ENCODE measurements around the gene MAPKAP1. TPM values are rescaled to one million over a fixed set of nuclear protein-coding genes. Genes with fewer than 3 reads are reported as not detected.
A peak's percentile ranks its signal among the peaks of the same experiment; 100 is the strongest.

Gene MAPKAP1
- total RNA-seq, 2 donors from 2014 or later: 75.3 to 91.6 TPM

GRCh38 chr9:125631391-125632085 lies 75.5 kb downstream of the MAPKAP1 start:
- H3K36me3 ChIP-seq (ENCODE audit: control insufficient read depth, insufficient read depth, low read length): no peaks in the 10 kb centered on the region
- DNase-seq: no peak
- Mint-ChIP-seq H3K36me3 (ENCODE audit: low read depth) (peaks cover 3% of the 10 kb centered on the region), H3K27ac (peak overlapping the region; percentile 20), H3K4me3 (no peak overlapping the region), H3K9me3 (no peaks in the 10 kb centered on the region), H3K27me3 (ENCODE audit: insufficient read depth) (no peaks in the 10 kb centered on the region), H3K4me1 (peaks cover 36% of the 10 kb centered on the region)
- WGBS, 2 experiments (ENCODE audit: insufficient coverage in 1 of 2, insufficient read length in 1 of 2): 90 to 98% methylated on average over 6 to 7 of the region's 7 CpGs
- H3K27ac ChIP-seq (ENCODE audit: low read depth, low read length): no peak overlapping the region
- no peaks in the 10 kb centered on the region for H3K9me3 ChIP-seq (ENCODE audit: control insufficient read depth, low read length)
- no peaks in the 10 kb centered on the region for H3K27me3 ChIP-seq (ENCODE audit: control insufficient read depth, insufficient read depth, low read length, poor library complexity, severe bottlenecking)
- TF ChIP-seq CTCF (conservative IDR thresholded peaks at IDR 0.05): peak; percentile 83
- H3K9ac ChIP-seq (ENCODE audit: extremely low read depth, low read length, poor library complexity, severe bottlenecking): no peak overlapping the region
- peaks cover 17% of the 10 kb centered on the region for H3K4me1 ChIP-seq (ENCODE audit: control insufficient read depth, insufficient read depth, low read length)
- H3K4me3 ChIP-seq (ENCODE audit: low read length): no peak overlapping the region

GRCh38 chr9:125630436-125630835 lies 76.6 kb downstream of the MAPKAP1 start:
- no peaks in the 10 kb centered on the region for H3K9me3 ChIP-seq (ENCODE audit: control insufficient read depth, low read length)
- H3K27me3 ChIP-seq (ENCODE audit: control insufficient read depth, insufficient read depth, low read length, poor library complexity, severe bottlenecking): no peaks in the 10 kb centered on the region
- peaks cover 4% of the 10 kb centered on the region for H3K9me3 Mint-ChIP-seq
- no peak for DNase-seq
- no peak overlapping the region for H3K27ac ChIP-seq (ENCODE audit: low read depth, low read length)
- peaks cover 33% of the 10 kb centered on the region for H3K4me1 Mint-ChIP-seq
- H3K4me1 ChIP-seq (ENCODE audit: control insufficient read depth, insufficient read depth, low read length): peaks cover 17% of the 10 kb centered on the region
- no peaks in the 10 kb centered on the region for H3K36me3 ChIP-seq (ENCODE audit: control insufficient read depth, insufficient read depth, low read length)
- no peaks in the 10 kb centered on the region for H3K27me3 Mint-ChIP-seq (ENCODE audit: insufficient read depth)
- H3K9ac ChIP-seq (ENCODE audit: extremely low read depth, low read length, poor library complexity, severe bottlenecking): no peak overlapping the region
- H3K36me3 Mint-ChIP-seq (ENCODE audit: low read depth): peaks cover 3% of the 10 kb centered on the region
- TF ChIP-seq CTCF (conservative IDR thresholded peaks at IDR 0.05): no peak
- H3K4me3 Mint-ChIP-seq: no peak overlapping the region
- WGBS, 2 experiments (ENCODE audit: insufficient coverage in 1 of 2, insufficient read length in 1 of 2): 81% methylated on average over 1 of the region's 1 CpG; no CpG with 5 or more reads in 1 of the 2 experiments
- H3K4me3 ChIP-seq (ENCODE audit: low read length): no peak overlapping the region
- H3K27ac Mint-ChIP-seq: no peak overlapping the region

- H3K4me3 ChIP-seq (ENCODE audit: low read length): no peak overlapping the region
- TF ChIP-seq CTCF (conservative IDR thresholded peaks at IDR 0.05): no peak
- no peak overlapping the region for H3K9ac ChIP-seq (ENCODE audit: extremely low read depth, low read length, poor library complexity, severe bottlenecking)
- no peaks in the 10 kb centered on the region for H3K36me3 ChIP-seq (ENCODE audit: control insufficient read depth, insufficient read depth, low read length)
- no peak overlapping the region for H3K27ac Mint-ChIP-seq
- H3K9me3 Mint-ChIP-seq: peaks cover 7% of the 10 kb centered on the region
- peaks cover 26% of the 10 kb centered on the region for H3K4me1 Mint-ChIP-seq
- no peak overlapping the region for H3K27ac ChIP-seq (ENCODE audit: low read depth, low read length)
- no peaks in the 10 kb centered on the region for H3K27me3 Mint-ChIP-seq (ENCODE audit: insufficient read depth)
- H3K9me3 ChIP-seq (ENCODE audit: control insufficient read depth, low read length): no peaks in the 10 kb centered on the region
- no peak for DNase-seq
- H3K4me3 Mint-ChIP-seq: no peak overlapping the region
- H3K36me3 Mint-ChIP-seq (ENCODE audit: low read depth): peaks cover 3% of the 10 kb centered on the region
- H3K27me3 ChIP-seq (ENCODE audit: control insufficient read depth, insufficient read depth, low read length, poor library complexity, severe bottlenecking): no peaks in the 10 kb centered on the region
- WGBS, 2 experiments (ENCODE audit: insufficient coverage in 1 of 2, insufficient read length in 1 of 2): 100% methylated on average over 1 of the region's 3 CpGs; no CpG with 5 or more reads in 1 of the 2 experiments
- H3K4me1 ChIP-seq (ENCODE audit: control insufficient read depth, insufficient read depth, low read length): peaks cover 17% of the 10 kb centered on the region
Measured at GRCh38 chr9:125629446-125629845, 77.6 kb downstream of the MAPKAP1 start.
